Measurements from ENCODE around the gene TOP2A.
A peak's percentile ranks its signal among the peaks of the same experiment; 100 is the strongest.

Gene TOP2A

GRCh38 chr17:40356990-40357881, 60.5 kb downstream of the TOP2A start:
- DNase-seq = no peak

GRCh38 chr17:40355804-40356758, 61.6 kb downstream of the TOP2A start:
- no peak for DNase-seq

DNA sequence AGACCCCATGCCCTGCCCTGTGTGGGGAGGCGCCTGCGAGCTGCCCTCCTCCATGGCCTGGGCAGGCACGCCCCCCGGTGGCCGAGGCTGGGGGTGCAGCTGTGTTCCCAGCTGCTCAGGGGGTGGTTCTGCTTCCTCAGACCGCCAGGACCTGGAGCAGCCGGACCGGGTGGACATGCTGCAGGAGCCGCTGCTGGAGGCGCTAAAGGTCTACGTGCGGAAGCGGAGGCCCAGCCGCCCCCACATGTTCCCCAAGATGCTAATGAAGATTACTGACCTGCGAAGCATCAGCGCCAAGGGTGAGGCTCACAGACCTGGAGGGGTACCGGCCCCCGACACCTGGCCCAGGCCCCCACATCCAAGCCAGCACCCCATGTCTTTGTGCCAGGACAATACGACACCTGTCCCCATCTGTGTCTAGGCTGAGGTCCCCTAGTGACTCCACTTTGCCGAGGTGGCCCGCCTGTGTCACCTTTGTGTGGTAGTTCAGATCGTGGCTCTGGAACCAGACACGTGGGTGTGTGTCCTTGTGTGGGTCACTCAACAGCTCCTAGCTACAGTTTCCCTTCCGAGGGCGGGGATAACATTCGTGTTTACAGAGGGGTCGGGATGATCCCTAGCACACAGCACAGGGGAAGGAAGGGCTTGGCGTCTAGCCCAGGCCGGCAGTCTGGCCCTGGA, 62.4 kb downstream of the TOP2A start:
- peak; percentile 78 for DNase-seq

DNA sequence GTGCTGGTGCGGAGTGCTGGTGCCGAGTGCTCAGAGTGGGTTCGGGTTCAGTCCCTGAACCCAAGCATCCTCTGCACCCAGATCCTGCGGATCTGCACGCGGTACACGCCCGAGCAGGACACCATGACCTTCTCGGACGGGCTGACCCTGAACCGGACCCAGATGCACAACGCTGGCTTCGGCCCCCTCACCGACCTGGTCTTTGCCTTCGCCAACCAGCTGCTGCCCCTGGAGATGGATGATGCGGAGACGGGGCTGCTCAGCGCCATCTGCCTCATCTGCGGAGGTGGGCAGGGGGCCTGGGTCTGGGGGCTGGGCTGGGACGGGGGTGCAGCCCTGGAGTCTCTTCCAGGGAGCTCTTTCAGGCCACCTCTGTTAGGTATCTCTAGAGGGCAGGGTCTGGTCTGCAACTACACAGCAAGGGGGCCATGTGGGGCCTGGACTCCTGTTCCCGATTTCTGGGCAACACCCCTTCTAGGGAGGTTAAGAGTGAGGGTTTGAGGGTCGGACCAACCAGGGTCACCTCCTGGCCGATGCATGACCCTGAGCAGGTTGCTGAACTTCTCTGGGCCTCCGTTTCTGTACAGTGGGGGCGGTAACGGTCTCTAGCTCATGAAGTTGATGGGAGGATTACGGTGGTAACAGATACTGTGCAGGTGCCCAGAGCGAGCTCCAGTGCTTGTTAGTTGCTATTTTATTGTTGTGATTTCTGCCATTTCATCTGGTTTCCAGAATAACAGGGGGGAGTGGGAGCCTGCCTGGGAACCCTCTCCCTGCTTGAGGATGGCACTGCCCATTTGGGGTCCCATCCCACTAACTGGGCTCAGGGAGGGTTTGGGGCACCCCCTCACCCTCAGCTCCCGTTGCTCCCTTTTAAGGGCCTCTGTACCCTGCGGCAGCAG, 63.2 kb downstream of the TOP2A start:
- no peak for DNase-seq

DNA sequence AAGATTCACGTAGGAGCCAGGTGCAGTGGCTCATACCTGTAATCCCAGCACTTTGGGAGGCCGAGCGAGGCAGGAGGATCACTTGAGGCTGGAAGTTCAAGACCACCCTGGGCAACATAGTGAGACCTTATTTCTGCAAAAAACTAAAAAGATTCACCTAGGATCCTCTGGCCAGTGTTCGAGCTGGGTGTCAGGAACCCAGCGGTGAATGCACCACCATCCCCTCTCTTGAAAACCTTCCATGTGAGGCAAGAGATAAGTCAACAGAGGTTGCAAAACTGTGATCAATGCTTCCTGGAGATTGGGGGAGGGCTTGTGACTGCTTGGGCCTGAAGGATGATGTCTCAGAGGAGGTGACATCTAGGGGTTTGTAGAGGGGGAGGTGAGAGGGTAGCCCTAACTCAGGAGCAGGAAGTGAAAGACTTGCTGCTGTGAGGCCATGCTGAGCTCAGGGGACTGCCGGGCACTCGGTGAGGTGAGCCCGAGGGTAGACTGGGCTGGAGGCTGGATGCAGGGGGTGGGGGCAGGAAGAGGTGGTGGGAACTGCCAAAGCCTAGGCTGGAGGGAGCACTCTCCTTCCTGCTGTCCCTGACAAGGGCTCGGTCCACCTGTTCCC, 64.8 kb downstream of the TOP2A start:
- no peak for DNase-seq

GRCh38 chr17:40352237-40352778, 65.4 kb downstream of the TOP2A start:
- no peak for DNase-seq

DNA sequence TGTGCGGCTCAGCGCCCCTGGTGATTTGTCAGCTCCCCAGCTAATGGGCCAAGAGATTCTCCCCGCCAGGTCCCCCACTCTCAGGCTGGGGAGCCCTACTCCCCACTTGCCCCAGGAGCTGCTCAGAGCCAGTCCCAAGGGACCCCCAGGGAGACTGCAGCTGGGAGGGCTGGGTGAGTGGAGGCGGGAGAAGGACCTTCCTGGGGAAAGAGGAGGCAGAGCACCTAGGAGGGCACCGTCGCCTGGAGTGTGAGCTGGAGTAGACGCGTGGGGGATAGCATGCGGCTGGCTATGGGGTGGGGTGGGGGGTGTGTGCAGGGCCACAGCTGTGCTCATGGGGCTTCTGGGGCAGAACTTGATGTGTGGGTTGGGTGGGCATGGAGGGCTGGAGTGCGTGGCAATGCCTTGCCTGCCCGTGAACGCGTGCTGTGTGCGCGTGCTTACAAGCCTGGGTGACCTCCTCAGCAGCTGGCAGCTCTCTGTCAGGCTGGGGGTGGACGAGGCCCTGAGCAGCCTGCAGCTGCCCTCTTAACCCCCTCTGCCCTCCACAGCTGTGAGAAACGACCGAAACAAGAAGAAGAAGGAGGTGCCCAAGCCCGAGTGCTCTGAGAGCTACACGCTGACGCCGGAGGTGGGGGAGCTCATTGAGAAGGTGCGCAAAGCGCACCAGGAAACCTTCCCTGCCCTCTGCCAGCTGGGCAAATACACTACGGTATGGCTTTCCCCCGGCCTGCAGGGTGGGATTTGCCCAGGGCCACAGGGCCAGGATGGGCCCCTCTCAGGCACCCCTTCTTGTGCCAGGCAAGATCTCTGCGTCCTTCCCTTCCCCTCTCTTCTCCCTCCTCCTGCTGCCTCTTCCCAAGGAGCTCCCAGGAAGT, 66.1 kb downstream of the TOP2A start:
- no peak for DNase-seq

GRCh38 chr17:40350689-40351358, 66.9 kb downstream of the TOP2A start:
- DNase-seq = no peak

- DNase-seq = no peak
Observed at GRCh38 chr17:40349895-40350688, 67.6 kb downstream of the TOP2A start.

GRCh38 chr17:40349477-40349894, 68.2 kb downstream of the TOP2A start:
- no peak for DNase-seq

DNA sequence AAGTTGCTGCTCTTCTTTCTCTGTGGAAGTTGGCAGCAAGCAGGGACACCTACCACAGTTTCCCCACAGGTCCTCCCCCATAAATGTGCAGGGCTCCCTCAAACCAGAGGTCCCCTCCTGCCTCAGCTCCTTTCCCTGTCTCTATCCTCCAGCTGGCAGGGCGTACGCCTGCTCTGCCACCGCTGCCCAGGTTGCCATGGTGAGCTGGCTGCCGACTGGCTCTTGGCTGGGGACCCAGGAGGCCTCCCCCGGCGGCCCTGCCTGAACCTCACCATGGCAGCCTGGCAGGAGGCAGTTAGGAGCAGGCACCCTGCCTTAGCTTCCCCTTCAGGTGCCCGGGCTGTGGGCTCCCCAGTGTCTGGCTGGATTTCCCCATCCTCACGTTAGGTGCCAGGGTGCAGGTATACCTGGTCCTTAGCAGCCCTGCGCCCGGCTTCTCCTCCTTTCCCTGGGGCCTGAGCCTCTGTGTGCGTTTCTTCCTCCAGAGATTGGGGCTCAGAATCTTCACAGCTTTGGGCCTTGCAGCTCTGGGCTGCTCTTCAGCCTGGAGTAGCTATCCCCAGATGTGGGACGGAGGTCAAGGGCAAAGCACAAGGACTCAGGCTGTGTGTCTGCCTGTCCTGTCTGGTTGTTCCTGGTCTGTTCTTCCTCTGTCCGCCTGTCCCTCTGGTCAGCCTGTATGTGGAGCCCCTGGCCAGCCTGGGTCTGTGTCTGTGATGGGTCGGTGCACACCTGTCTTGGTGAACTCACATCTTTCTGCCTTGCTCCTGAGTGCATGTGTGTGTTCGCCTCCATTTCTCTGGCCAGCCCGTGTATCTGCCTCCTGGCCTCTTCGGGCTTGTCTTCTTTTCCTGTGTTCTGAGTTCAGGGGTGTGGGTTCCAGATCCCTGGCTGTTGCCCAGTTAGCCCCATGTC, 68.9 kb downstream of the TOP2A start:
- no peak for DNase-seq

DNA sequence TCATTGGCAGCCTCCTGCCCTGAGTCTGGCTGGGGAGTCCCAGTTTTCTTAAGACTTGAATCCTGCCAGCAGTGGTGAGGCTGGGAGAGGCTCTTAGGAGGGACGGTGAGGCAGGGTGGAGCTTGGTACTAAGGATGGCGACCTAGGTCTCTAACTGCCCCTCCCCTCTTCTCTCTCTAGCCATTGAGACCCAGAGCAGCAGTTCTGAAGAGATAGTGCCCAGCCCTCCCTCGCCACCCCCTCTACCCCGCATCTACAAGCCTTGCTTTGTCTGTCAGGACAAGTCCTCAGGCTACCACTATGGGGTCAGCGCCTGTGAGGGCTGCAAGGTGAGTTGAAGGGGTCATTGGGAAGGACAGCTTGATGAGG, 69.6 kb downstream of the TOP2A start:
- no peak for DNase-seq

DNA sequence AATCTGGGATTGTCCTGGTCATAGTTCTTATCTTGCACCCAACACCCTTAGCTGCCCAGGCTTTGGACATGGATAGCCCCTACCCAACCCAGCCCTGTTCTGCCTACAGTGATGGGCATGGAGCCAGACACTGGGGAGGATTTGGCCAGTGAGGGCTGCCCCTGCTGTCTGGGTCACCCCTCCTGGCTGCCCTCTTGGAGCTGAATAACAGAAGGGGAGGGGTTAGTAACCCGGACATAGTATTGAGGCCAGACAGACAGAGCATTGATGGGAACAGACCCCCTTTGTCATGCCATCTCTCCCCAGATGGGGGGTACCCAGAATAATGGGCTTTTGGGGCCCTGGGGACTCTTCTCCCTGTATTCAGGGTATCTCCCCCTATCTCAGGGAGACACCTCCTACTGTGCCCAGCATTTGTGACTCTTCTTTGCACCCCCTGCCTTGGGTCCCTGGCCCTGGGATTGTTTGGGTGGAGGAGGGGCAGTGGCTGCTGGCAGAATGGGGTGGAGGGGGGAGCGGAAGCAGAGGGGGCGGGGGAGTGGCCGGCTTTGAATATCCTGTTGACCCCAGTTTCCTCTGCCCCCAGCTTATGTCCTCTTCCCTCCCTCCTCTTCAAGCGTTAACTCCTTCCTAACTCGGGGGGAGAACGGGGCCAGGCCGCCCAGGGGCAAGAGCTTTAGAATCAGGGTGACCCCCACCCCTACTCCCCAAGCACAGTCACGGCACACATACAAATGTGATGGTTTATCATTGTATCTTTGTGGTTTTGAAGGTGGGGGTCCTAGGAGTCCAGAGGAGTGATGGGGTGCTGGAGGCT, 70.2 kb downstream of the TOP2A start:
- no peak for DNase-seq

GRCh38 chr17:40346765-40347158, 70.9 kb downstream of the TOP2A start:
- no peak for DNase-seq

- no peak for DNase-seq
Observed at GRCh38 chr17:40345994-40346764, 71.5 kb downstream of the TOP2A start.
